Tibial nerve (tissue), 4 donors: ENCODE data around the gene ATP6AP2.

ENCODE experiments used
- CTCF ChIP-seq, 5 experiments: fragments of 200-600 bp in 3 of 5; fragments of 450-650 bp in 2 of 5; sonication (generic) in 3 of 5; IDR thresholded peaks; one replicate each; pipeline ENCODE4 v1.5.1; 2016 to 2019; ENCODE audit warnings: antibody characterized with exemption in 5 of 5, mild to moderate bottlenecking in 3 of 5, moderate library complexity in 2 of 5
- EP300 ChIP-seq, 2 donors: sonication (generic); formaldehyde crosslinking; IDR thresholded peaks; one replicate each; pipeline ENCODE4 v1.6.1; 2017; ENCODE audit warnings: antibody characterized with exemption in 2 of 2, mild to moderate bottlenecking in 1 of 2
- POLR2A ChIP-seq, 2 donors: fragments of 450-650 bp; IDR thresholded peaks; one replicate each; pipeline ENCODE4 v1.6.1; 2017; ENCODE audit warnings: antibody characterized with exemption in 2 of 2, mild to moderate bottlenecking in 2 of 2, moderate library complexity in 2 of 2

GRCh38 chrX:40622479-40623138, 41.8 kb downstream of the ATP6AP2 start:
- TF ChIP-seq POLR2A (IDR thresholded peaks at IDR 0.05) = no peak
- TF ChIP-seq CTCF (IDR thresholded peaks at IDR 0.05) = no peak
- no peak for TF ChIP-seq EP300 (IDR thresholded peaks at IDR 0.05)
